ENCODE data around the gene NUP153.
"Not testable (repeated sequence)": the region's sequence is repeated elsewhere in the genome, so short reads cannot be mapped to it uniquely, and the experiment has no call there.

The NUP153 gene

DNA sequence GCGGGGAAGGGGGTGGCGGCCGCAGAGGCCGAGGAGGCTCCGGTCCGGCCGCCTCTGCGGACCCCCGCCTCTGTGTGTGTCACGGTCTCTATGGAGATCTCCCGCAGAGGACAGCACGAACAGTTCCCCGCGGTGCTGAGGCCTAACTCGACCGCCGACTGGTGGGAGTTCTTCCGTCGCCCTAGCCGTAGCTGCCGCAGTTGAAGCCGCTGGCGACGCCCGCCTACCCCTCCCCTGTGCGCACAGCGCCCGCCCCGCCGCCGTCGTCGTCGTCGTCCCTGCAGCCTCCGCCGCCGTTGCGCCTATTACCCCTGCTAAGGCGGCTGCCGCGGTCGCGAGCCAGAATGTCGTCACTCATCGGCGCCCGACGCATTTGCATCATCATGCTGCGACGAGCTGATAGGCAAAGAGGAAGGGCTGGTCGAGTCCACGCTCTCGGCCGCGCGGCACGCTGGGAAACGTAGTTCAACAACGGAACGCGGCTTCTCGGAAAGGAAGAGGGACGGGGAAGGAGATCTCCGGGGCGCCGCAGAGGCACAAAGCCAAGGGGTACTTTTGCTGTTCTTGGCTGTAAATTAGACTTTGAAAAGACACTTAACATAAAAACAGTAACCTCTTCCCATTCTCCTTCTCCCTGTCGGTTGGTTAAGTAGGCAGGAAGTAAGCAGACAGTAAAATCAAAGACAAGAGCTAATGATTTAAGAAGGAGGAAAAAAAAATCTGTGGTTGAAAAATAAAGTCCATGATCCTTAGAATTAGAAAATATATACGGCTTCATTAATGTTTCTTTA is at the start of gene NUP153:
Gene NUP153, minus strand, starts transcription at position 346 of the 791 bp plus-strand sequence. CDS start 538 bp downstream, outside the sequence.
- DNase-seq: peak; percentile 98 to 99

DNA sequence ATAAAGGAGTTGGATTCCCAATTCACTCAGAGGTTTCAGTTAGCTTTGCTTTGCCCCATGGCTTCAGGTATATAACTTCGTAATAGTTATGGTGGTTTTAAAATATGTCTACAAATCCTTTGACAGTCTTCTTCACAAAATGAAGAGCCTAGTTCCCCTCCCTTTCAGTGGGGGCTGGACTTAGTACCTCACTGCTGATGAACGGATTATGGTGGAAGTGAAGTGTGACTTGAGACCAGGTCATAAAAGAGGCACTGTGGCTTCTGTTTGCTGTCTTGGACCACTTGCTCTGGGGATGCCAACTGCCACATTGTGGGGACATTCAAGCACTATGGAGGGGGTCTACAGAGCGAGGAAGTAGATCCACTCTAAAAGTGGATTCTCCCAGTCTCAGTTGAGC is 47.5 kb upstream of the NUP153 start:
- DNase-seq: no peak

DNA sequence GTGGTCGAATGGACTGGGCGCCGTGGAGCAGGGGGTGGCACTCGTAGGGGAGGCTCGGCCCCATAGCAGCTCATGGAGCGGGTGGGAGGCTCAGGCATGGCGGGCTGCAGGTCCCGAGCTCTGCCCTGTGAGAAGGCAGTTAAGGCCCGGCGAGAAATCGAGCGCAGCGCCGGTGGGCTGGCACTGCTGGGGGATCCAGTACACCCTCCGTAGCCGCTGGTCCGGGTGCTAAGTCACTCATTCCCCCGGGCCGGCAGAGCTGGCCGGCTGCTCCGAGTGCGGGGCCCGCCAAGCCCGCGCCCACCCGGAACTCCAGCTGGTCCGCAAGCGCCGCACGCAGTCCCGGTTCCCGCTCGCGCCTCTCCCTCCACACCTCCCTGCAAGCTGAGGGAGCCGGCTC is 38.6 kb upstream of the NUP153 start:
- not testable (repeated sequence) for DNase-seq

DNA sequence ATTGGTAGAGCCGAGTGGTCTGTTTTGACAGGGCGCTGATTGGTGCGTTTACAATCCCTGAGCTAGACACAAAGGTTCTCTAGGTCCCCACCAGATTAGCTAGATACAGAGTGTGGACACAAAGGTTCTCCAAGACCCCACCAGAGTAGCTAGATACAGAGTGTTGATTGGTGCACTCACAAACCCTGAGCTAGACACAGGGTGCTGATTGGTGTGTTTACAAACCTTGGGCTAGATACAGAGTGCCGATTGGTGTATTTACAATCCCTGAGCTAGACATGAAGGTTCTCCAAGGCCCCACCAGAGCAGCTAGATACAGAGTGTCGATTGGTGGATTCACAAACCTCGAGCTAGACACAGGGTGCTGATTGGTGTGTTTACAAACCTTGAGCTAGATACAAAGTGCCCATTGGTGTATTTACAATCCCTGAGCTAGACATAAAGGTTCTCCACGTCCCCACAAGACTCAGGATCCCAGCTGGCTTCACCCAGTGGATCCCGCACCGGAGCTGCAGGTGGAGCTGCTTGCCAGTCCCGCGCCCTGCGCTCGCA is 38.1 kb upstream of the NUP153 start:
- DNase-seq: not testable (repeated sequence)

DNA sequence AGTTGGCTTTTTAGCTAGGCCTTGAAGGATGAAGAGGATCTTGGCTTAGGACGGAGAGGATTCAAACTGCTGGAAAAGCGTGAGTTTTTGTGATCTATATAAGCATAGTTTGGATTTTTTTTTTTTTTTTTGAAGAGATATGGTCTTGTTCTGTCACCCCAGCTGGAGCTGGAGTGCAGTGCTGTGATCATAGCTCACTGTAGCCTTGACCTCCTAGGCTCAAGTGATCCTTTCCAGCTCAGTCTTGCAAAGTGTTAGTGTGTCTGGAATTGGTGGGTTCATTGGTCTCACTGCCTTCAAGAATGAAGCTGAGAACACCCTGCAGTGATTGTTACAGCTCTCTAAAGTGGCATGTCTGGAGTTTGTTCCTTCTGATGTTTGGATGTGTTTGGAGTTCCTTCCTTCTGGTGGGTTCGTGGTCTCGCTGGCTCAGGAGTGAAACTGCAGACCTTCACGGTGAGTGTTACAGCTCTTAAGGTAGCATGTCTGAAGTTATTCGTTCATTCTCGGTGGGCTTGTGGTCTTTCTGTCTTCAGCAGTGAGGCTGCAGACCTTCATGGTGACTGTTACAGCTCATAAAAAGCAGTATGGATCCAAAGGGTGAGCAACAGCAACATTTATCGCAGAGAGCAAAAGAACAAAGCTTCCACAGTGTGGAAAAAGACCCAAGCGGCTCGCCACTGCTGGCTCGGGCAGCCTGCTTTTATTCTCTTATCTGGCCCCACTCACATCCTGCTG is 37.5 kb upstream of the NUP153 start:
- no peak for DNase-seq

DNA sequence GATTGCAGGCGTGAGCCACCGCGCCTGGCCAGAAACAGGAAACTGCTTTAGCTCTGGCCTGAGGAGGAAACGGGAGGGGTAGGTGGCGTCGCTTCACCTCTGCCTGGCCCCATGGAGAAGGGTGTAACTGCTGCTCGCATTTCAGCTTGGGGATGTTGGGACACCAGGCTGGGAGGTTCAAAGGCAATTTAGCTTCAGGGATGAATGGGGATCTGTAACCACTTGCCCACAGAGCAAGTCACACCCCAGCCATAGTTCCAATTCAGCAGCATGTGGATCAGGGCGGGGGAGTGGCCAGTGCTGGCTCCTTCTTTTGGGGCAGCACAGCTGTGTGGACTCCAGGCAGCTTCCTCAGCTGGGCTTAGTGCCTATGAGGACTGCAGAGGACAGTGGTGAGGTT is 34.8 kb upstream of the NUP153 start:
- no peak for DNase-seq

DNA sequence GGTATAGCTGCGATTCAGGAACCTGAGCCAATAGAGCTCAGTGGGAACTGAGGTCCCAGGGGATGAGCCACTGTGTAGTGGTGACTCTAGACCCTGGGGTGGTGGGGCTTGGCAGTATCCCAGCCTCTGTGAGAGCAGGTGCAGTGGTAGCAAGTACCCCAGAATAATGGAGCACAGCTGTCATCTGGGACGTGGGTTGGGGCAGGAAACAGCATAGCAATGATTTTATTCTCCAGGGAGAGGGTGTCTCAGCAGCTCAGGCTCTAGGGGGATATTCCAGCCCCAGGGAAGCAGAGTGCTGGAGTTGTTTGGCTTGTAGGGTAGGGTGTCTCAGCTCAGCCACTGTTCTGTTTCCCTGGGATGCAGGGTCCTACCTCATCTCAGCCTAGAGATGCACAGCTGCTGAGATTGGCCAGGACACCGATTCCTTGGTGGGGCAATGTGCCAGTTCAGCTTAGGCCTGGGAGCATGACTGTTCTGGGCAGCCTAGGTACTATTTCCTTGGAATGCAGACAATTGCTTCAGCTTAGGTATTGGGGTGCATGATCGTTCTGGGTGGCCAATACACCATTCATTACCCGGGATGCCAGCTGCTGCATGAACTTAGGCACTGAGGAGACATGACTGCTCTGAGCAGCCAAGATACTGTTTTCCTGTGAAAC is 34.0 kb upstream of the NUP153 start:
- peak; percentile 9 to 22 for DNase-seq

DNA sequence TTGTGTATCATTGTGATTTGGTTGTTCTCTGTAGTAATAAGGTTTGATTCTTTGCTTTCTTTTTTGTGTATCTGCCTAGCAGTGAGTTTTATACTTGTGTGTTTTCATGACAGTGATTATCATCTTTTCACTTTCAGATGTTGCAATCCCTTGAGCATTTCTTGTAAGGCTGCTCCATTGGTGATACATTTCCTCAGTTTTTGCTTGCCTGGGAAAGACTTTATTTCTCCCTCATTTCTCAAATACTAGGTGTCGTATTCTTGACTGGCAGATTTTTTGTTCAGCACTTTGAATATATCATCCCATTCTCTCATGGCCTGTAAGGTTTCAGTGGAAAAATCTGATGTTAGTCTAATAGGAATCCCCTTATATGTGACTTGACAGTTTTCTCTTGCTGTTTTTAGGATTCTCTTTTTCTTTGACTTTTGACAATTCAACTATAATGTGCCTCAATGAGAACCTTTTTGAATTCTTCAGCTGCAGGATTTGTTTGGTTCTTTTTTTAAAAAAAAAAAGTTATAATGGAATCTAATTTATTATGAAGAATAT is 31.1 kb upstream of the NUP153 start:
- no peak for DNase-seq

DNA sequence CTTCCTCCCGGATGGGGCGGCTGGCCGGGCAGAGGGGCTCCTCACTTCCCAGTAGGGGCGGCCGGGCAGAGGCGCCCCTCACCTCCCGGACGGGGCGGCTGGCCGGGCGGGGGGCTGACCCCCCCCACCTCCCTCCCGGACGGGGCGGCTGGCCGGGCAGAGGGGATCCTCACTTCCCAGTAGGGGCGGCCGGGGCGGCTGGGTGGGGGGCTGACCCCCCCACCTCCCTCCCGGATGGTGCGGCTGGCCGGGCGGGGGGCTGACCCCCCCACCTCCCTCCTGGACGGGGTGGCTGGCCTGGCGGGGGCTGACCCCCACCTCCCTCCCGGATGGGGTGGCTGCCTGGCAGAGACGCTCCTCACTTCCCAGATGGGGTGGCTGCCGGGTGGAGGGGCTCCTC is 28.6 kb upstream of the NUP153 start:
- DNase-seq: not testable (repeated sequence)

DNA sequence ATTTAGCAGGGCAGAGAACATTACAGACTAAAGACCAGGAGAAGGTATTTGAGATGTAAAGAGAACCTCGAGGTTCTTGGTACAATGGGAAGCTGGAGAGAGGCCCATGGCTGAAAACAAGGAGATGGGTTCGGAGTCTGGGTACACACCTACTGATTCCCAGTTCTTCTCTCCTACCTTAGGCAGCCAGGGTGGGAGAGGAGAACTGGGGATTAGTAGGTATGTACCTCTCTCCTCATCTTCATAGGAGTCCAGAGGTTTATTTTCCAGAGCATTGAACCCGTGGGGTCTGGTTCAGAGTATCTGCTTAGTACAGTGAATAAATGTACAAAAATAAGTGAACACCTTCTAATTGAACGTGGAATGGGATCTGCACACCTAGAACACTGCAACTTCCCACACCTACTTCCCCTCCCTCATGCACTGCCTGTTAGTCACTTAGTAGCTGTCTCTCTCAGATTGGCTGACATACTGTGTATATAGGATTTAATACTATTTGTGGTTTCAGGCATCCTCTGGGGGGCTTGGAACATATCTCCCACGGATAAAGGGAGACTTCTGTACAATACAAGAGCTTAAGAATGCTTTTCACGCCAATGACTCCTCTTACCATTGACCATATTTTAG is 23.5 kb upstream of the NUP153 start:
- DNase-seq: no peak

DNA sequence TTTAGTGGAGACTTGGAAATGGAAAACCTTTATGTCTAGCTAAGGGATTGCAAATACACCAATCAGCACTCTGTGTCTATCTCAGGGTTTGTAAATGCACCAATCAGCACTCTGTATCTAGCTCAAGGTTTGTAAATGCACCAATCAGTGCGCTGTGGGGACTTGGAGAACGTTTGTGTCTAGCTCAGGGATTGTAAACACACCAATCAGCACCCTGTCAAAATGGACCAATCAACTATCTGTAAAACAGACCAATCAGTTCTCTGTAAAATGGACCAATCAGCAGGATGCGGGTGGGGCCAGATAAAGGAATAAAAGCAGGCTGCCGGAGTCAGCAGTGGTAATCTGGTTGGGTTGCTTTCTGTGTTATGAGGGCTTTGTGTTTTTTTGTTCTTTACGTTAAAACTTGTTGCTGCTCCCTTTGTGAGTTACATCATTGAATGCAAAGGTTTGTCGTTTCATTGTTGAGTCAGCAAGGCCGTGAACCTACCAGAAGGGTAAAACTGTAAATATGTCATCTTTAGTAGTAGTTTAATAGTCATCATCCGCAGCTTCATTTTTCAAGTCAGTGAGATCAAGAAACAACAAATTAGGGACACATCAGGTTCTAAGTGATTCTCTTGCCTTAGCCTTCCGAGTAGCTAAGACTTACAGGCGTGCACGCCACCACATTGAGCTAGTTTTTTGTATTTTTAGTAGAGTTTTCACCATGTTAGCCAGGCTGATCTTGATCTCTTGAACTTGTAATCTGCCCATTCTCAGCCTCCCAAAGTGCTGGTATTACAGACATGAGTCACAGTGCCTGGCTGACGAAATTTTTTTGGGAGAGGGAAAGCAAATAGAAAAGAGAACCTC is 22.7 kb upstream of the NUP153 start:
- no peak for DNase-seq

DNA sequence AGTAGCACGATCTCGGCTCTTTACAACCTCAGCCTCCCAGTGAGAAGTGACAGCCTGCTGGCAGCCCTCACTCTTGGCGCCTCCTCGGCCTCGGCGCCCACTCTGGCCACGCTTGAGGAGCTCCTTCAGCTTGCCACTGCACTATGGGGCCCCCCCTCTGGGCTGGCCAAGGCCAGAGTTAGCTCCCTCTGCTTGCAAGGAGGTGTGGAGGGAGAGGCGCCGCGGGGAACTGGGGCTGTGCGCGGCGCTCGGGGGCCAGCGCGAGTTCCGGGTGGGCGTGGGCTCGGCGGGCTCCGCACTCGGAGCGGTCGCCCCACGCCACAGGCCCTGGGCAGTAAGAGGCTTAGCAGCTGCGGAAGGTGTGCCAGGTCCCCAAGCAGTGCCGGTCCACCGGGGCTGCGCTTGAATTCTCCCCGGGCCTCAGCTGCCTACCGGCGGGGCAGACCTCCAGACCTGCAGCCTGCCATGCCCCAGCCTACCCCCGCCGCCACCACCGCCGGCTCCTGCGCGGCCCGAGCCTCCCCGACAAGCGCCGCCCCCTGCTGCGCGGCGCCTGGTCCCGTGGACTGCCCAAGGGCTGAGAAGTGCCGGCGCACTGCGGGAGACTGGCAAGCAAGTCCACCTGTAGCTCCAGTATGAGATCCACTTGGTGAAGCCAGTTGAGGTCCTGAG is 22.0 kb upstream of the NUP153 start:
- no peak for DNase-seq

DNA sequence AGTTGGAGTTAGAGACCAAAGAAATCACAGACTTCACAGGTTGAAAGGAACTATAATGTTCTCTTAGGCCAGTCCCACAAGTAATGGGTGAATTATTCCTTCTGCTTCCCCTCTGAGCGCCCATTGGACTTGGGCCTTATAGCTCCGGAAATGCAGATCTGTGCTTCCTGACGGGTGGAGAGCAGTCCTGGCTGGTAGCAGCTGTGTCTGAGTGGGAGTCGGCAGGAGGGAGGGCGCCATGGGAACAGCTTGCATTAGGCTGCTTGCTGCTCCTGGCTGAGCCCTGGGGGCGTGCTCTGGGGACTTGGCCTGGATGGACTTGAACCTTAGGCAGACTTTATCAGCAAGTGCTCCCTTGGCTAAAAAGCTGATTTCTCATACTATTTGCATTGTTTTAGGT is 18.4 kb upstream of the NUP153 start:
- peak; percentile 72 to 90 for DNase-seq

DNA sequence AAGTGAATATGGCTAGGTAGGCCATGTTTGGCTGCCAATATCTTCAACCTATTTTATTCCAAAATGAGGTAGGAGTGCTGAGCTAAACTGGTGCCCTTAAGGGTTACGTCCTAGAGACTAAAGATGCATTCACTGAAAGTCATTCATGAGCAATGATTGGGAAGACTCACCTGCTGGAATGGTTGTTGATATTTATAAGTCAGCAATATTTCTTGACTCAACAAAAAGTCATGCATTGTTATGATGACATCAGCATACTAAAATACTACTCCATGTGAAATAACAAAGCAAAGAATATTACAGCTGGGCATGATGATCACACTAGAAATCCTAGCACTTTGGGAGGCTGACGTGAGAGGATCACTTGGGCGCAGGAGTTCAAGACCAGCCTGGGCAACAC is 17.6 kb upstream of the NUP153 start:
- DNase-seq: no peak

DNA sequence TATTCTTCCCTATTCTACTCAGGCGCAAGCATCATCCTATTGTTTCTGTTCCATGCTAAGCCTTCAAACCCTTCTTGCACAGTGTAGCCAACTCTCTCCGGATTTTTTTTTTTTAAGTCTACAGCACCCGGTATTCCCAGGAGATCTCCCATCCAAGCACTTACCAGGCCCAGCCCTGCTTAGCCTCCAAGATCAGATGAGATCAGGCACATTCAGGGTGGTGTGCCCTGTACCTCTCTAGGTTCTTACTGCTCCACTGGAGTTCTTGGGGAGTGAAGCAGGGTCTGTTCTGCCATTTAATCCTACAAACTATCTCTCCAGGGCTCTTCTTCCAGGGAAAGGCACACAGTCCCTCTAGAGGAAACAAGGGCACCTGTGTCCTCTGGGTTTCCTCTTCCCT is 14.9 kb upstream of the NUP153 start:
- DNase-seq: no peak

DNA sequence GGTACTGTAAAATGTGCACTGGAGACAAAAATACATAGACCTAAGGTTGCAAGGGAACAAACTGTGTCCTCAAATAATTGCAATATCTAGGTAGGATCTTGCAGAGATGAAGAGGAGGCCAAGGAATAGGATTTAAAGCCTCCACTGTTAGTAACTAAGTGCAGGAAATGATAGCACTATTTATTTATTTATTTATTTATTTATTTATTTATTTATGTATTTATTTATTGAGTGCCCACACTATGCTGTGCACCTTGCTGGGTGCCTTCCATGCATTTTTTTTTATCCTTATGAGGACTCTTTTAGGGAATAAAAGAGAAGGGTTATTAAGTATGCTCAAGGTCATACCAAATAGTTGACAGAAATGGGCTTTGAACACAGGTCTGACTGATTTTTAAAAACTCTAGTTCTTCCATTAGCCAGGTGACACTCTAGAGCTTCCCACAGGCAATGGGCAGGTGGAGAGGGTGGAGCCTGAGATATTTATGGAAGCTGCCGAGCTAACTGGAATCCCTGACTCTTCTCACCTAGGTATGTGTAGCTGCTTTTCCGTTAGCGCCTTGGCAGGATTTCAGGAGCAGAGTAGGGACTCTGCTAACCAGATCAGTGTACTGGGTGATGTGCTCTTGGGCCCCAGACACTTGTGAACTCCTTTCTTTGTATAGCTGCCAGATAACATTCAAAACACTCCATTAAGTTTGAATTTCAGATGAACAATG is 12.8 kb upstream of the NUP153 start:
- DNase-seq: peak; percentile 2 to 33

DNA sequence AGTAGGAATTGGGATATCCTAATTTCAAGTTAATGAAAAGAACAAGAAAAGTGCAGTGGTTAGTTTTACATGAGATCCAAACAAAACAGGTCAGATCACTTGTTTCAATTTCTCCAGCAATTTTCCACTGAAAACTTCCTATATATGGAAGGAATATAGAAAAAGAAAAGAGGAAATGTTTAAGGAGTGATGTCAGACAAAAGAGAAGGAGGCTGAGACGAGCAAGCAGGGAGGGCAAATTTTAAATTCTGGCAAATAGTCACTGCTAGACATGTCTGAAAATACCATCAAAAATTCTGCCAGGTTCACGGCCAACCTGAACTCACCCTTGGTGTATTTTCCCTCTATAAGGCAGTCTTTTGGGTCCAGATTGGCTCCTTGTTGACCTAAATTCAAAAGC is 9.5 kb upstream of the NUP153 start:
- no peak for DNase-seq

DNA sequence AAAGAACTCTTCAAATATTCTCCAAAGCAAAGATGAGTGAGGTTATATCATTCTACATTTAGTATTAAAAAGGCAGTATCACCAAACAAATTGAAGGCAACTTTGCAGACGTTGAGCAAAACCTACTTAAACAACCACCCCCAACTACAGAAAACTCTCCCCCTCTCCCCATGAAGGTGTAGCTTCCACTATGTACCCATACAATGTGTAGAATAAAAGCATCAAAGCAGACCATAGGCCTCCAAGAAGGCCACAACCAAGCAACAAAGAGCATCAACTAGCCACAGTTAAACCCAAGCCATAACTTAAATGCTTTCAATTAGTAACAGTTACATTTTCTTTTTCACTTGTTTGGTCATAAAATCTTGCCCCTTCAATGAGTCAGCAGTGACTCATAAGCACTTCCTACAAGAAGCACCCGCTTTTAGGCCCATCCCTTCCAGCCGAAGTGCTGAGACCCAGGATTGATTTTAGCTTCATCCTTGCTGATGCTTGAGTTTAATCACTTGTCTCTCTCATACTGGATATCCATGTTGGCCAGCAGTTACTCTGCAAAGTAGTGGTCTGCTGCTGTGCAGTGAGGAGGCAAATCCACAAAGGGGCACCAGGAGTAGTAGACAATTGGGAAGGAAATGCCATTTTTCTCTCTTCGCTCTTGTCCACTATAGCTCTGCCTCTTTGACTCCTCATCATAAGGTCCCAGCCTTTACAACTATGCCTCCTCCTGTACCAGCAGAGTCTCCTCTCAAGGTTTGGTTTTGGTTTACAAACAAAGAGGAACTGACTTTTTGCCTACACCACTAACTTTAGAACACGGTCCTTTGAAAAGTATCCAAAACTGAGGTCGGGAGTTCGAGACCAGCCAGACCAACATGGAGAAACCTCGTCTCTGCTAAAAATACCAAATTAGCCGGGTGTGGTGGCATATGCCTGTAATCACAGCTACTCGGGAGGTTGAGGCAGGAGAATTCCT is 8.4 kb upstream of the NUP153 start:
- no peak for DNase-seq

DNA sequence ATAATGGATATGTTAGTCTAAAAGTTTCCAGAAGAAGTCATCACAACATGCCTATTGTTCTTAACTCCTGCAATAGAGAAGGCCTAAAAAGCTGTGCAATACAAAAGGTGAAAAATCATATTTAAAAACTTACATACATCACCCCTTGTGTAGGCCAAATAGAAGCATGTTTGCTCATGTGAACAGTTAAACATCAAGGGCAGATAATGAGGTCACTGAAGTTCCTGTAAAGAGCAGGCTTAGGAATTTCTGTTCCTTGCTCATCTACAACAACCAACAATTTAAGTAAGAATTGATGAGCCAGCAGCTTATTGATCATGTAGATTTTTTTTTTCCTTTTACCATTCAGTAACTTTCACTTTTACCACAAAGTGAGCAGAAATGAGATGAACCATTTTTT is 7.5 kb upstream of the NUP153 start:
- DNase-seq: no peak

All from NCI-H2081 (cell line).